HTR-8/SVneo (cell line): ENCODE results near the gene GGPS1.
"Not testable (repeated sequence)": the region's sequence is repeated elsewhere in the genome, so short reads cannot be mapped to it uniquely, and the experiment has no call there.

Experiments used
- DNase-seq: peaks from one replicate; pipeline ENCODE4 v3.0.0; 2011; ENCODE audit warnings: low spot score, mixed read lengths; ENCODE audit not compliant: insufficient read length
- FAIRE-seq: peaks from 2 replicates; lab custom pipeline; 2011; peaks lifted over from hg19 to GRCh38; lab: Jason Lieb, UNC

The GGPS1 gene

GRCh38 chr1:235302143-235302542 is 26.2 kb upstream of the GGPS1 start:
- no peak for DNase-seq
- no peak for FAIRE-seq

GRCh38 chr1:235304549-235305451 is 23.6 kb upstream of the GGPS1 start:
- FAIRE-seq (no peak), DNase-seq (no peak)

- FAIRE-seq (no peak), DNase-seq (no peak)
Observed at GRCh38 chr1:235307158-235308124, 20.9 kb upstream of the GGPS1 start.

- FAIRE-seq, DNase-seq: not testable (repeated sequence)
Observed at GRCh38 chr1:235309206-235309605, 19.2 kb upstream of the GGPS1 start.

- FAIRE-seq = no peak
- no peak for DNase-seq
Observed at GRCh38 chr1:235313262-235313661, 15.1 kb upstream of the GGPS1 start.

- DNase-seq (no peak), FAIRE-seq (no peak)
Observed at GRCh38 chr1:235313931-235314678, 14.3 kb upstream of the GGPS1 start.

- no peak for FAIRE-seq
- no peak for DNase-seq
Observed at GRCh38 chr1:235315173-235315572, 13.2 kb upstream of the GGPS1 start.

GRCh38 chr1:235315735-235316134 is 12.6 kb upstream of the GGPS1 start:
- no peak for FAIRE-seq

GRCh38 chr1:235317168-235317567 is 11.2 kb upstream of the GGPS1 start:
- no peak for FAIRE-seq

More at GRCh38 chr1:235315735-235316134, 12.6 kb upstream of the GGPS1 start:
- no peak for DNase-seq

GRCh38 chr1:235319255-235319654 is 9.1 kb upstream of the GGPS1 start:
- FAIRE-seq (no peak), DNase-seq (no peak)

More at GRCh38 chr1:235317168-235317567, 11.2 kb upstream of the GGPS1 start:
- DNase-seq = no peak

- FAIRE-seq (no peak), DNase-seq (no peak)
Observed at GRCh38 chr1:235320521-235321179, 7.7 kb upstream of the GGPS1 start.

- FAIRE-seq (no peak), DNase-seq (no peak)
Observed at GRCh38 chr1:235324296-235324695, 4.1 kb upstream of the GGPS1 start.

GRCh38 chr1:235325139-235325538 is 3.2 kb upstream of the GGPS1 start:
- no peak for FAIRE-seq

GRCh38 chr1:235325854-235326253 is 2.5 kb upstream of the GGPS1 start:
- DNase-seq (no peak), FAIRE-seq (no peak)

More at GRCh38 chr1:235325139-235325538, 3.2 kb upstream of the GGPS1 start:
- no peak for DNase-seq

GRCh38 chr1:235326719-235327558 is 1.4 kb upstream of the GGPS1 start:
- FAIRE-seq = no peak

GRCh38 chr1:235327559-235328270 is 655 bp upstream of the GGPS1 start, which contains the start of gene ARID4B:
ARID4B (minus strand) TSS chr1:235328179; CDS start chr1:235326919, 1,260 bp downstream.
- DNase-seq = no peak
- FAIRE-seq = no peak

More at GRCh38 chr1:235326719-235327558, 1.4 kb upstream of the GGPS1 start:
- no peak for DNase-seq

- FAIRE-seq (no peak), DNase-seq (no peak)
Observed at GRCh38 chr1:235329139-235329902, 951 bp downstream of the GGPS1 start.
